Endothelial cell of umbilical vein (primary cell): ENCODE data around the gene MGAT4A. TPM values are rescaled to one million over a fixed set of nuclear protein-coding genes. Genes with fewer than 3 reads are reported as not detected.

Experiments used
- BruUV-seq: library from RNA; stranded (reverse); fragments of 400-500 nt; replicated peaks from 2 replicates; lab custom pipeline; 2021; lab: Mats Ljungman, UMichigan
- CTCF ChIA-PET: fragments of 300-600, 350-600 bp; sonication (Branson Sonifier 250); formaldehyde crosslinking; loops from one replicate; lab custom pipeline; 2021; ENCODE audit warnings: antibody characterized with exemption, inconsistent platforms; lab: Charles Lee
- POLR2A ChIA-PET: fragments of 300-600, 350-600 bp; sonication (Branson Sonifier 250); formaldehyde crosslinking; loops from one replicate; lab custom pipeline; 2021; ENCODE audit warnings: antibody characterized with exemption, inconsistent platforms; lab: Charles Lee
- DNase-seq: peaks from one replicate; pipeline ENCODE4 v3.0.0-alpha.2; 2011; ENCODE audit warnings: low read depth, low spot score
- FAIRE-seq: peaks from 2 replicates; lab custom pipeline; 2011; peaks lifted over from hg19 to GRCh38; lab: Jason Lieb, UNC
- H2AFZ ChIP-seq: 2 replicates; pipeline ENCODE4 v1.6.0; 2012; ENCODE audit warnings: low read depth, low read length, control low read depth, inconsistent platforms
- H3K27ac ChIP-seq: 2 replicates; pipeline ENCODE4 v1.5.1; 2011; ENCODE audit warnings: low read depth, mild to moderate bottlenecking, control low read depth, low read length, moderate library complexity; ENCODE audit not compliant: insufficient read depth
- H3K27me3 ChIP-seq, 2 experiments: 2 replicates each; pipeline versions ENCODE4 v1.6.0 to v1.6.1; 2011; ENCODE audit warnings: low read length in 2 of 2, mixed read lengths in 1 of 2; ENCODE audit not compliant: control insufficient read depth in 2 of 2, insufficient read depth in 2 of 2
- H3K36me3 ChIP-seq, 2 experiments: 2 replicates in 1 of 2; 3 replicates in 1 of 2; pipeline ENCODE4 v1.5.1; 2011; ENCODE audit warnings: low read length in 2 of 2, mild to moderate bottlenecking in 1 of 2, moderate library complexity in 1 of 2; ENCODE audit not compliant: control insufficient read depth in 2 of 2, insufficient read depth in 2 of 2; ENCODE audit errors: extremely low read depth in 1 of 2
- H3K4me1 ChIP-seq: 3 replicates; pipeline ENCODE4 v1.5.1; 2011; ENCODE audit warnings: mild to moderate bottlenecking, low read length; ENCODE audit not compliant: control insufficient read depth, insufficient read depth; ENCODE audit errors: extremely low read depth
- H3K4me2 ChIP-seq: 2 replicates; pipeline ENCODE4 v1.6.1; 2011; ENCODE audit warnings: low read length, control low read depth, mixed read lengths; ENCODE audit not compliant: insufficient read depth
- H3K4me3 ChIP-seq, 3 experiments: fragments of 200-600 bp in 1 of 3; sonication (generic), shearing (Covaris generic) in 1 of 3; replicated peaks in 1 of 3; 2 replicates each; pipeline ENCODE4 v1.5.1; 2011 to 2016; ENCODE audit warnings: control low read depth in 3 of 3, low read length in 3 of 3, mild to moderate bottlenecking in 2 of 3, inconsistent platforms in 1 of 3, low read depth in 1 of 3, moderate library complexity in 1 of 3; ENCODE audit not compliant: insufficient read depth in 1 of 3
- H3K79me2 ChIP-seq: 2 replicates; pipeline ENCODE4 v1.6.0; 2012; ENCODE audit warnings: low read length, inconsistent platforms; ENCODE audit not compliant: control insufficient read depth, insufficient read depth
- H3K9ac ChIP-seq: replicated peaks from 2 replicates; pipeline ENCODE3; 2011; ENCODE audit warnings: low read length, control low read depth; ENCODE audit not compliant: insufficient read depth; ENCODE audit errors: extremely low read depth
- H3K9me1 ChIP-seq: replicated peaks from 3 replicates; pipeline ENCODE4 v1.6.0; 2011; ENCODE audit warnings: mild to moderate bottlenecking, low read length; ENCODE audit not compliant: control insufficient read depth, insufficient read depth; ENCODE audit errors: extremely low read depth
- H3K9me3 ChIP-seq: replicated peaks from 2 replicates; pipeline ENCODE4 v1.5.1; 2012; ENCODE audit warnings: low read length, inconsistent platforms; ENCODE audit not compliant: control insufficient read depth, insufficient read depth
- H4K20me1 ChIP-seq: replicated peaks from 2 replicates; pipeline ENCODE3; 2011; ENCODE audit warnings: mild to moderate bottlenecking, low read length; ENCODE audit not compliant: control insufficient read depth, insufficient read depth; ENCODE audit errors: extremely low read depth
- CTCF ChIP-seq, 2 donors: IDR thresholded peaks; 1 replicate in 1 of 2; 2 replicates in 1 of 2; pipeline ENCODE4 v1.5.1; 2011; ENCODE audit warnings: low read length in 2 of 2, mild to moderate bottlenecking in 2 of 2, moderate library complexity in 2 of 2, control low read depth in 1 of 2, inconsistent platforms in 1 of 2, low read depth in 1 of 2; ENCODE audit not compliant: insufficient read depth in 1 of 2; ENCODE audit errors: extremely low read depth in 1 of 2
- EZH2 ChIP-seq: IDR thresholded peaks from 2 replicates; pipeline ENCODE4 v1.6.1; 2012; ENCODE audit warnings: borderline replicate concordance, low read depth, mild to moderate bottlenecking, moderate library complexity, low read length, inconsistent platforms; ENCODE audit not compliant: severe bottlenecking
- FOS ChIP-seq: IDR thresholded peaks from 2 replicates; pipeline ENCODE4 v1.6.1; 2011; ENCODE audit warnings: mild to moderate bottlenecking, low read length, moderate library complexity, borderline replicate concordance; ENCODE audit not compliant: insufficient read depth
- GATA2 ChIP-seq: IDR thresholded peaks from 2 replicates; pipeline ENCODE4 v1.7.0; 2011; ENCODE audit warnings: low read depth, mild to moderate bottlenecking, moderate library complexity, mixed read lengths, low read length; ENCODE audit not compliant: insufficient read length, insufficient read depth
- JUN ChIP-seq: IDR thresholded peaks from 2 replicates; pipeline ENCODE4 v1.6.1; 2011; ENCODE audit warnings: borderline replicate concordance, low read depth; ENCODE audit not compliant: insufficient read length, insufficient read depth
- MYC ChIP-seq: IDR thresholded peaks from one replicate; pipeline ENCODE4 v1.6.1; 2011; ENCODE audit warnings: mild to moderate bottlenecking, low read depth, low read length
- POLR2A ChIP-seq: IDR thresholded peaks from 2 replicates; pipeline ENCODE4 v1.6.1; 2012; ENCODE audit warnings: low read depth, mild to moderate bottlenecking, control low read depth, low read length
- POLR2AphosphoS5 ChIP-seq: IDR thresholded peaks from 2 replicates; pipeline ENCODE4 v1.6.1; 2012; ENCODE audit warnings: low read depth, mild to moderate bottlenecking, control low read depth, low read length, moderate library complexity; ENCODE audit not compliant: insufficient read depth
- dilution Hi-C: fragments of 300-500 bp; cut with MboI; formaldehyde crosslinking; loops from one replicate; pipeline ENCODE4 v1.15.0; 2019; ENCODE audit warnings: low sequenced_read_pairs; ENCODE audit not compliant: extremely low pct_ligation_motif_present
- intact Hi-C: fragments of 100-400 bp; cut with micrococcal nuclease; formaldehyde crosslinking; loops from one replicate; pipeline ENCODE4 v1.10.0; 2022
- polyA plus RNA-seq, 4 experiments: library from polyadenylated mRNA; depleted of rRNA in 3 of 4; stranded (reverse) in 3 of 4; unstranded in 1 of 4; fragments of >200 nt; gene quantifications; 2 replicates each; pipeline versions ENCODE4 v1.2.1 to v1.2.3, GENCODE V29; 2011 to 2012; ENCODE audit warnings: missing spikeins in 1 of 4
- total RNA-seq: library from RNA; stranded (reverse); gene quantifications from 2 replicates; pipeline ENCODE4 v1.2.3, GENCODE V29; 2021
- TF ChIP-seq, protein P1 (sequence below): IDR thresholded peaks from 2 replicates; pipeline ENCODE4 v1.6.1; 2011; ENCODE audit not compliant: insufficient read depth, insufficient read length

Gene MGAT4A
- total and polyA plus RNA-seq, 2 donors (not counting 3 experiments of a cell fraction or from before 2014, with no cell fraction given) = 9.2 to 42.2 TPM

DNA sequence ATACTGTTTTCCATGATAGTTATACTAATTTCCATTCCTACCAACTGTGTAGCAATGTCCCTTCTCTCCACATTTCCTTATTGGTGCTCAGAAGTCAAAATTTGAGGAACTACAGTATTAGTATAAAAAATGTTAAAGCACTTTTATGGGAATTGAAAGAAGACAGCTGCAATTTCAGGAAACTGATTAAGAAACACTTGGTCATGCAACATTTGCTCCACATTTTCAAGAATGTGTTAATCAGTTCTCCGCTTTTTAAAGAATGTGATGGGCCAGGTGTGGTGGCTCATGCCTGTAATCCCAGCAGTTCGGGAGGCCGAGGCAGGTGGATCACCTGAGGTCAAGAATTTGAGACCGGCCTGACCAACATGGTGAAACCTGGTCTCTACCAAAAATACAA, 33.6 kb upstream of the MGAT4A start:
- POLR2A ChIA-PET = no interaction called here
- H4K20me1 ChIP-seq = no peaks in the 10 kb centered on the region
- no peak for TF ChIP-seq FOS
- TF ChIP-seq JUN = no peak
- TF ChIP-seq, protein P1, sequence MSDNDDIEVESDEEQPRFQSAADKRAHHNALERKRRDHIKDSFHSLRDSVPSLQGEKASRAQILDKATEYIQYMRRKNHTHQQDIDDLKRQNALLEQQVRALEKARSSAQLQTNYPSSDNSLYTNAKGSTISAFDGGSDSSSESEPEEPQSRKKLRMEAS = no peak
- TF ChIP-seq GATA2 = no peak
- TF ChIP-seq MYC = no peak
- no peak for TF ChIP-seq CTCF (IDR thresholded peaks at IDR 0.05; ENCODE audit: extremely low read depth in 1 of 2, insufficient read depth in 1 of 2, low read depth in 1 of 2, low read length in 2 of 2)
- no peak for TF ChIP-seq POLR2AphosphoS5
- no peak for TF ChIP-seq POLR2A
- no peak for TF ChIP-seq EZH2
- CTCF ChIA-PET = no interaction called here
- no peaks in the 10 kb centered on the region for H3K9me1 ChIP-seq
- intact Hi-C loops = no loop called here
- DNase-seq (no peak), FAIRE-seq (no peak)
- H3K36me3 ChIP-seq = no peaks in the 10 kb centered on the region
- H3K4me2 ChIP-seq = no peak overlapping the region
- H3K79me2 ChIP-seq = no peaks in the 10 kb centered on the region
- no peaks in the 10 kb centered on the region for H3K9me3 ChIP-seq
- no peak overlapping the region for H3K27ac ChIP-seq
- H3K27me3 ChIP-seq = no peaks in the 10 kb centered on the region
- dilution Hi-C loops = no loop called here
- H3K4me1 ChIP-seq = peaks cover 14% of the 10 kb centered on the region
- BruUV-seq = no TSS peak
- no peak overlapping the region for H3K4me3 ChIP-seq
- no peak overlapping the region for H2AFZ ChIP-seq
- no peak overlapping the region for H3K9ac ChIP-seq
